GM12874 (cell line): Measurements from ENCODE around the gene AMBN.

Source experiments
- CTCF ChIP-seq: IDR thresholded peaks from 2 replicates; pipeline ENCODE4 v1.5.1; 2011; ENCODE audit warnings: low read depth, mild to moderate bottlenecking, control low read depth, low read length, moderate library complexity; ENCODE audit not compliant: insufficient read depth

Gene AMBN

GRCh38 chr4:70594196-70594595, 2.1 kb downstream of the AMBN start:
- no peak for TF ChIP-seq CTCF

- TF ChIP-seq CTCF, result no peak
Observed at GRCh38 chr4:70600305-70600704, 8.2 kb downstream of the AMBN start.

- TF ChIP-seq CTCF, result no peak
Observed at GRCh38 chr4:70600977-70601376, 8.9 kb downstream of the AMBN start.

GRCh38 chr4:70601422-70602039, 9.5 kb downstream of the AMBN start:
- TF ChIP-seq CTCF, result peak; percentile 80

GRCh38 chr4:70603856-70604255, 11.8 kb downstream of the AMBN start:
- TF ChIP-seq CTCF, result no peak

- TF ChIP-seq CTCF, result no peak
Observed at GRCh38 chr4:70606459-70606858, 14.4 kb downstream of the AMBN start.

- no peak for TF ChIP-seq CTCF
Observed at GRCh38 chr4:70607334-70607853, 15.3 kb downstream of the AMBN start.

- TF ChIP-seq CTCF, result no peak
Observed at GRCh38 chr4:70608324-70608723, 16.3 kb downstream of the AMBN start.
